Stomach (tissue), 9 donors: ENCODE measurements around the gene ZSWIM5. TPM values are rescaled to one million over a fixed set of nuclear protein-coding genes. Genes with fewer than 3 reads are reported as not detected.

ENCODE experiments used
- DNase-seq, 2 donors: peaks; one replicate each; pipeline versions ENCODE4 v3.0.0 to v3.0.0-alpha.2; 2013 to 2019
- H3K27ac ChIP-seq, 5 donors: fragments of 200-600 bp in 4 of 5; sonication (generic) in 4 of 5; one replicate each; pipeline ENCODE4 v1.5.1; 2013 to 2019; ENCODE audit warnings: mild to moderate bottlenecking in 1 of 5, moderate library complexity in 1 of 5
- H3K27me3 ChIP-seq, 3 donors: fragments of 200-600 bp; sonication (generic); one replicate each; pipeline ENCODE4 v1.5.1; 2017 to 2019; ENCODE audit warnings: mixed run types in 1 of 3
- H3K36me3 ChIP-seq, 4 donors: fragments of 200-600 bp; sonication (generic); 1 replicate in 3 of 4; 2 replicates in 1 of 4; pipeline ENCODE4 v1.5.1; 2016 to 2019
- H3K4me1 ChIP-seq, 4 donors: fragments of 200-600 bp; sonication (generic); one replicate each; pipeline ENCODE4 v1.5.1; 2016 to 2019
- H3K4me3 ChIP-seq, 4 donors: fragments of 200-600 bp; sonication (generic) in 3 of 4; one replicate each; pipeline ENCODE4 v1.5.1; 2016 to 2019; ENCODE audit warnings: mild to moderate bottlenecking in 1 of 4
- H3K9me3 ChIP-seq, 4 donors: fragments of 200-600 bp; sonication (generic); one replicate each; pipeline ENCODE4 v1.5.1; 2016 to 2019
- CTCF ChIP-seq, 7 experiments: fragments of 450-650 bp in 4 of 7; fragments of 200-600 bp in 3 of 7; sonication (generic) in 3 of 7; IDR thresholded peaks; one replicate each; pipeline ENCODE4 v1.5.1; 2016 to 2019; ENCODE audit warnings: antibody characterized with exemption in 7 of 7, control low read depth in 2 of 7, mild to moderate bottlenecking in 1 of 7
- EP300 ChIP-seq: sonication (generic); formaldehyde crosslinking; IDR thresholded peaks from one replicate; pipeline ENCODE4 v1.6.1; 2017; ENCODE audit warnings: antibody characterized with exemption
- POLR2A ChIP-seq, 4 donors: fragments of 450-650 bp; IDR thresholded peaks; one replicate each; pipeline ENCODE4 v1.6.1; 2016; ENCODE audit warnings: antibody characterized with exemption in 4 of 4, control low read depth in 2 of 4, mild to moderate bottlenecking in 1 of 4, moderate library complexity in 1 of 4
- POLR2AphosphoS5 ChIP-seq, 3 donors: sonication (generic); formaldehyde crosslinking; IDR thresholded peaks; one replicate each; pipeline ENCODE4 v1.6.1; 2016; ENCODE audit warnings: antibody characterized with exemption in 3 of 3
- WGBS, 5 donors: extraction: QIAGEN DNeasy Blood & Tissue Kit in 3 of 5; methylation state at CpG; one replicate each; pipeline versions ENCODE4 v1.1.5 to v1.1.7; 2013 to 2018; 5-methylcytosine and 5-hydroxymethylcytosine counted together
- intact Hi-C: fragments of 100-400 bp; cut with DNase I; formaldehyde crosslinking; loops from one replicate; pipeline ENCODE4 v1.15.1; 2023; ENCODE audit warnings: low total_unique reads
- polyA plus RNA-seq, 3 donors: library from polyadenylated mRNA; stranded (reverse); fragments of 200-250 nt; gene quantifications; one replicate each; pipeline ENCODE4 v1.2.3, GENCODE V29; 2013
- total RNA-seq, 5 donors: library from RNA; depleted of rRNA; stranded (reverse); fragments of >200 nt; gene quantifications; one replicate each; pipeline versions ENCODE4 v1.1.0 to v1.2.3, GENCODE V29; 2014 to 2016
- donor health status: healthy with polysubstance abuse.
- donor health status: Bipolar disorder and iron deficiency.
- donor health status: healthy.

The ZSWIM5 gene
- total and polyA plus RNA-seq, 8 donors = 0.45 to 10.1 (median 0.87) TPM

GRCh38 chr1:44976252-44976651 is 230.2 kb downstream of the ZSWIM5 start:
- no peaks in the 10 kb centered on the region for H3K9me3 ChIP-seq
- H3K36me3 ChIP-seq = peaks cover 18 to 95% (median 85%) of the 10 kb centered on the region in 4 donors
- no peak overlapping the region for H3K4me3 ChIP-seq
- TF ChIP-seq EP300 = no peak
- no peak for TF ChIP-seq POLR2AphosphoS5 (IDR thresholded peaks at IDR 0.05)
- TF ChIP-seq POLR2A (IDR thresholded peaks at IDR 0.05) = no peak
- TF ChIP-seq CTCF (IDR thresholded peaks at IDR 0.05) = no peak
- no peak for DNase-seq
- H3K27me3 ChIP-seq = no peaks in the 10 kb centered on the region
- intact Hi-C loops = no loop called here
- 94 to 100% (median 98%) methylated on average over 2 of the region's 2 CpGs for WGBS, 5 donors
- H3K27ac ChIP-seq = no peak overlapping the region
- H3K4me1 ChIP-seq = no peaks in the 10 kb centered on the region

GRCh38 chr1:44973645-44974044 is 232.8 kb downstream of the ZSWIM5 start:
- H3K27ac ChIP-seq = no peak overlapping the region
- H3K9me3 ChIP-seq = no peaks in the 10 kb centered on the region
- DNase-seq = no peak
- H3K4me1 ChIP-seq = peaks cover 0 to 10% (median 2%) of the 10 kb centered on the region in 4 donors
- H3K36me3 ChIP-seq = peaks cover 7 to 69% (median 64%) of the 10 kb centered on the region in 4 donors
- WGBS, 5 donors = 77 to 95% (median 89%) methylated on average over 1 of the region's 1 CpG
- H3K4me3 ChIP-seq = no peak overlapping the region
- H3K27me3 ChIP-seq = no peaks in the 10 kb centered on the region
- TF ChIP-seq EP300 = no peak
- TF ChIP-seq POLR2A (IDR thresholded peaks at IDR 0.05) = no peak
- no peak for TF ChIP-seq POLR2AphosphoS5 (IDR thresholded peaks at IDR 0.05)
- TF ChIP-seq CTCF (IDR thresholded peaks at IDR 0.05) = no peak
- intact Hi-C loops = no loop called here

GRCh38 chr1:44970317-44970716 is 236.1 kb downstream of the ZSWIM5 start:
- DNase-seq = no peak
- WGBS, 5 donors = 19 to 43% (median 24%) methylated on average over 4 of the region's 4 CpGs
- intact Hi-C loops = no loop called here
- no peak for TF ChIP-seq POLR2A (IDR thresholded peaks at IDR 0.05)
- TF ChIP-seq CTCF (IDR thresholded peaks at IDR 0.05) = no peak
- no peak for TF ChIP-seq EP300
- no peak for TF ChIP-seq POLR2AphosphoS5 (IDR thresholded peaks at IDR 0.05)
- Histone ChIP-seq H3K4me3 (no peak overlapping the region), H3K36me3 (peaks cover 0 to 37% (median 31%) of the 10 kb centered on the region in 4 donors), H3K27ac (no peak overlapping the region), H3K27me3 (no peaks in the 10 kb centered on the region), H3K9me3 (no peaks in the 10 kb centered on the region), H3K4me1 (peaks cover 0 to 10% (median 2%) of the 10 kb centered on the region in 4 donors)

Other genes starting within 250 kb of the ZSWIM5 start
- gene EIF2B3, start 220.0 kb downstream of the ZSWIM5 start, total RNA-seq = 100 to 1,000 TPM in 1 of 5 donors, 10 to 100 TPM in 1, 1 to 10 TPM in 2, under 1 TPM in 1; 0.58 to 294 (median 7.4) TPM
- gene EIF2B3, start 220.0 kb downstream of the ZSWIM5 start, polyA plus RNA-seq = 10 to 100 TPM; 13.4 to 13.9 (median 13.4) TPM
- 100 to 1,000 TPM in 1 of 5 donors, 10 to 100 TPM in 4; 15.6 to 104 (median 50.0) TPM for gene HECTD3, start 195.3 kb downstream of the ZSWIM5 start, total RNA-seq
- 10 to 100 TPM; 23.4 to 31.5 (median 26.1) TPM for gene HECTD3, start 195.3 kb downstream of the ZSWIM5 start, polyA plus RNA-seq
- 100 to 1,000 TPM in 1 of 5 donors, 10 to 100 TPM in 4; 13.4 to 132 (median 41.6) TPM for gene UROD, start 194.4 kb downstream of the ZSWIM5 start, total RNA-seq
- gene UROD, start 194.4 kb downstream of the ZSWIM5 start, polyA plus RNA-seq = 10 to 100 TPM; 67.0 to 78.4 (median 73.3) TPM
- 10 to 100 TPM in 1 of 5 donors, 1 to 10 TPM in 1, not detected in 3; 4.1 to 10.1 TPM for gene HPDL, start 120.3 kb upstream of the ZSWIM5 start, total RNA-seq
- 1 to 10 TPM; 1.8 to 6.6 (median 3.1) TPM for gene HPDL, start 120.3 kb upstream of the ZSWIM5 start, polyA plus RNA-seq
- 10 to 100 TPM in 2 of 5 donors, 1 to 10 TPM in 2, under 1 TPM in 1; 0.87 to 31.5 (median 8.8) TPM for gene TOE1, start 133.6 kb upstream of the ZSWIM5 start, total RNA-seq
- 10 to 100 TPM in 1 of 3 donors, 1 to 10 TPM in 2; 6.4 to 11.2 (median 7.3) TPM for gene TOE1, start 133.6 kb upstream of the ZSWIM5 start, polyA plus RNA-seq
- gene MUTYH, start 133.8 kb upstream of the ZSWIM5 start, total RNA-seq = 10 to 100 TPM; 11.6 to 88.7 (median 19.1) TPM
- 10 to 100 TPM; 19.4 to 24.1 (median 20.0) TPM for gene MUTYH, start 133.8 kb upstream of the ZSWIM5 start, polyA plus RNA-seq